Vagina (tissue), 2 donors: Measurements from ENCODE around the gene CDH13.

ENCODE experiments used
- CTCF ChIP-seq, 3 experiments: fragments of 450-650 bp in 2 of 3; fragments of 200-600 bp in 1 of 3; sonication (generic) in 1 of 3; IDR thresholded peaks; one replicate each; pipeline ENCODE4 v1.5.1; 2017 to 2019; ENCODE audit warnings: antibody characterized with exemption in 3 of 3, mild to moderate bottlenecking in 2 of 3, moderate library complexity in 2 of 3
- POLR2A ChIP-seq, 2 donors: fragments of 450-650 bp; IDR thresholded peaks; one replicate each; pipeline ENCODE4 v1.6.1; 2017; ENCODE audit warnings: antibody characterized with exemption in 2 of 2, mild to moderate bottlenecking in 2 of 2, moderate library complexity in 2 of 2

- TF ChIP-seq POLR2A (IDR thresholded peaks at IDR 0.05): no peak
- TF ChIP-seq CTCF (IDR thresholded peaks at IDR 0.05): no peak
Observed at GRCh38 chr16:82629441-82630027, 2.8 kb downstream of the CDH13 start.
